ENCODE data around the gene BICDL1. TPM values are rescaled to one million over a fixed set of nuclear protein-coding genes. Genes with fewer than 3 reads are reported as not detected.

The BICDL1 gene
- total and polyA plus RNA-seq, 2 donors (not counting 3 experiments of a cell fraction or from before 2014, with no cell fraction given), result 0.19 TPM; not detected in 1

GRCh38 chr12:120089105-120089504 is 100.1 kb downstream of the BICDL1 start:
- no peaks in the 10 kb centered on the region for H3K79me2 ChIP-seq (ENCODE audit: control insufficient read depth, insufficient read depth, low read length)
- H3K4me1 ChIP-seq (ENCODE audit: control insufficient read depth, extremely low read depth, insufficient read depth, low read length), result peaks cover 6% of the 10 kb centered on the region
- POLR2A ChIA-PET, result no interaction called here
- intact Hi-C loops (cut with micrococcal nuclease), result no loop called here
- H3K4me2 ChIP-seq (ENCODE audit: insufficient read depth, low read length), result no peak overlapping the region
- FAIRE-seq, result no peak
- dilution Hi-C loops (cut with MboI; ENCODE audit: extremely low pct_ligation_motif_present, low sequenced_read_pairs), result no loop called here
- H3K27me3 ChIP-seq (ENCODE audit: control insufficient read depth in 2 of 2, insufficient read depth in 2 of 2, low read length in 2 of 2), result no peaks in the 10 kb centered on the region
- peaks cover 0 to 4% of the 10 kb centered on the region in 2 experiments for H3K36me3 ChIP-seq (ENCODE audit: control insufficient read depth in 2 of 2, extremely low read depth in 1 of 2, insufficient read depth in 2 of 2, low read length in 2 of 2)
- no peaks in the 10 kb centered on the region for H3K9me1 ChIP-seq (replicated peaks; ENCODE audit: control insufficient read depth, extremely low read depth, insufficient read depth, low read length)
- no peak overlapping the region for H3K4me3 ChIP-seq (replicated peaks in 1 of 3; ENCODE audit: insufficient read depth in 1 of 3, low read depth in 1 of 3, low read length in 3 of 3)
- no peak overlapping the region for H3K27ac ChIP-seq (ENCODE audit: insufficient read depth, low read depth, low read length)
- H4K20me1 ChIP-seq (replicated peaks; ENCODE audit: control insufficient read depth, extremely low read depth, insufficient read depth, low read length), result no peaks in the 10 kb centered on the region
- no peak overlapping the region for H3K9ac ChIP-seq (replicated peaks; ENCODE audit: extremely low read depth, insufficient read depth, low read length)
- CTCF ChIA-PET, result no interaction called here
- DNase-seq (ENCODE audit: low read depth, low spot score), result no peak
- TF ChIP-seq EZH2 (IDR thresholded peaks at IDR 0.05; ENCODE audit: borderline replicate concordance, low read depth, low read length, severe bottlenecking) (no peak), FOS (IDR thresholded peaks at IDR 0.05; ENCODE audit: borderline replicate concordance, insufficient read depth, low read length) (no peak), MAX (IDR thresholded peaks at IDR 0.05; ENCODE audit: insufficient read depth, insufficient read length) (no peak), POLR2AphosphoS5 (IDR thresholded peaks at IDR 0.05; ENCODE audit: insufficient read depth, low read depth, low read length) (no peak), POLR2A (IDR thresholded peaks at IDR 0.05; ENCODE audit: low read depth, low read length) (no peak), JUN (IDR thresholded peaks at IDR 0.05; ENCODE audit: borderline replicate concordance, insufficient read depth, insufficient read length, low read depth) (no peak), GATA2 (IDR thresholded peaks at IDR 0.05; ENCODE audit: insufficient read depth, insufficient read length, low read depth, low read length) (no peak), CTCF (IDR thresholded peaks at IDR 0.05; ENCODE audit: extremely low read depth in 1 of 2, insufficient read depth in 1 of 2, low read depth in 1 of 2, low read length in 2 of 2) (no peak), MYC (IDR thresholded peaks at IDR 0.05; ENCODE audit: low read depth, low read length) (no peak)
- H2AFZ ChIP-seq (ENCODE audit: low read depth, low read length), result no peak overlapping the region
- no TSS peak for BruUV-seq (replicated peaks)
- H3K9me3 ChIP-seq (replicated peaks; ENCODE audit: control insufficient read depth, insufficient read depth, low read length), result no peaks in the 10 kb centered on the region

All from endothelial cell of umbilical vein (primary cell).